Left cardiac atrium (tissue), 4 donors: ENCODE data around the gene DNAJC15. TPM values are rescaled to one million over a fixed set of nuclear protein-coding genes. Genes with fewer than 3 reads are reported as not detected.

Experiments
- ATAC-seq, 2 donors: fragments of 200-7000 bp; cut with Tn5 transposase; one replicate each; pipeline ENCODE4 v1.9.1; 2020; ENCODE audit warnings: mild to moderate bottlenecking in 2 of 2, moderate library complexity in 2 of 2
- DNase-seq: peaks from one replicate; pipeline ENCODE4 v3.0.0-alpha.2; 2020
- intact Hi-C, 2 donors: fragments of 100-400 bp; cut with DNase I; formaldehyde crosslinking; loops; one replicate each; pipeline versions ENCODE4 v1.14.1 to v1.15.1; 2022 to 2023
- total RNA-seq, 2 donors: library from RNA; stranded (reverse); fragmentation: NEBNext Ultra II Directional; extraction: Animal tissue kit (Norgen Biotek cat#: 25700); gene quantifications; one replicate each; pipeline ENCODE4 v1.2.1, GENCODE V29; 2021
- donor health status: DM: no; HTN: yes; CAD: no.
- donor health status: DM: no; HTN: yes; CAD: no; lungs with severe emphysema.
- donor health status: DM: yes; HTN: yes; CAD: no.
- donor health status: Dilated cardiomyopathy.

Gene DNAJC15
- total RNA-seq, 2 donors from 2014 or later = 21.8 to 24.4 TPM

DNA sequence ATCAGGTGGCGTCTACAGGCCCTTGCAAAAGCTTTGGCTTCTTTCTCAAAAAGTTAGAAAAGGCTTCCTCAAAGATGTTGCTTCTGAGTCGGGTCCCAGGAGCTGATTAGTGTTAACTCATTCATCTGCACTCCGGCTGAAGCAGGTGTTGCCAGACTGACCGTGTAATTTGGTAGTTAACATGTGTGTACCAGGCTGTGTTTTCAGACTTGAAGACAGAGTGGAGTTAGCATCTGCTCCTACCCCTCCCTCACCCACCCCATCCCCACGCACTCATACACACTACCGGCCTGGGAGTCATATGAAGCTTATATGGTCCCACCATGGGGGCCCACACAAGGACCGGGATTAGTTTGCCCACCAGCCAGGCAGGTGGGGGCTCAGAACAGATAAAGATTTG, 111.5 kb downstream of the DNAJC15 start:
- DNase-seq = no peak
- intact Hi-C loops = loop anchor here (5.0 to 10.0 kb wide), 4 partner anchors 160 to 540 kb away; no protein-coding TSS in a partner anchor
- no peak for ATAC-seq

- intact Hi-C loops = loop anchor here in 1 of 2 donors (10.0 kb wide), 2 partner anchors 161 to 541 kb away; no protein-coding TSS in a partner anchor
- ATAC-seq (no peak), DNase-seq (no peak)
Measured at GRCh38 chr13:43135516-43135915, 112.1 kb downstream of the DNAJC15 start.

GRCh38 chr13:43136920-43137575, 113.7 kb downstream of the DNAJC15 start:
- ATAC-seq (no peak), DNase-seq (no peak)
- intact Hi-C loops = loop anchor here in 1 of 2 donors (10.0 kb wide), 2 partner anchors 162 to 542 kb away; no protein-coding TSS in a partner anchor

DNA sequence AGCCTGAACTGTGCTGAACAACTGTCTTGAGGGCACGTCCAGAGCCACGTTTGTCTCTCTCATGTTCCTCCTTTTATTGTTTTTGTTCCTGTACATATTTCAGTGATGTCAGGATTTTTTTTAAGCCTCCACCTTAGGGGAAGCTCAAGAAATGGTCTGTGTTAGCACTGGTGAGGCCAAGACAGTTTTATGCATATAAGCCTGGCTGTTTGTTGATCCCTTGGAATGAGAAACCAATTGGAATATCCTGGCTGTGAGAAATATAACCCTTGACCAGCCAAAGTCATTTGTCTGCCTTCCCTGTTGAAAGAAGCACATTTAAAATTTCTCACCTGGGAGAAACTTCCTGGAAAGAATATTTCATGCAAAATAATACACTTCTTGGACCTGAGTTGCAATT, 115.8 kb downstream of the DNAJC15 start:
- DNase-seq = no peak
- intact Hi-C loops = loop anchor here in 1 of 2 donors (10.0 kb wide), 2 partner anchors 164 to 544 kb away; no protein-coding TSS in a partner anchor
- no peak for ATAC-seq

- no peak for ATAC-seq
- intact Hi-C loops = loop anchor here in 1 of 2 donors (10.0 kb wide), 2 partner anchors 165 to 545 kb away; no protein-coding TSS in a partner anchor
- DNase-seq = no peak
Measured at GRCh38 chr13:43139921-43140320, 116.5 kb downstream of the DNAJC15 start.

- DNase-seq (no peak), ATAC-seq (no peak)
Measured at GRCh38 chr13:43140985-43141384, 117.6 kb downstream of the DNAJC15 start.

DNA sequence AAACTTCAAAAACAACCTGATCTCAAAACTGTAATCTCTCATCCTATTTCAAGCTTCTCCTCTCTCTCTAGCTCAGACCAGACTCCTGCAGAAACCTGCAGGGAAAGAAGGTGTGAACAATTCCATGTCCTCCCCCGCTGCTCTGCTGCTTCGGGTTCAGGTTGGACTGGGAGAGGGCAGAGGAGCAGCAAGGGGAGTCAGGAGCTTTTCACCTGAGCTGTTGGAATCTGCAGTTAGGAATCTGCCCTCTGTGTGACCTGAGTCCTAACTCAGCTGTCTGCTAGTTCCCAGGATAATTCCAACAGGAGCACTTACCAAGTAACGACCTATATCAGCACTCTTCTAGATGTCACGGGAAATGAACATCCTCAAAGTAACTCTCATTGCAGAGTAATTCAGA, 118.3 kb downstream of the DNAJC15 start:
- DNase-seq (no peak), ATAC-seq (no peak)
- intact Hi-C loops = no loop called here

More at GRCh38 chr13:43140985-43141384, 117.6 kb downstream of the DNAJC15 start:
- intact Hi-C loops = no loop called here

GRCh38 chr13:43143591-43143990, 120.2 kb downstream of the DNAJC15 start:
- DNase-seq (no peak), ATAC-seq (no peak)
- intact Hi-C loops = no loop called here

- DNase-seq (no peak), ATAC-seq (no peak)
- intact Hi-C loops = no loop called here
Measured at GRCh38 chr13:43145534-43146196, 122.3 kb downstream of the DNAJC15 start.

- DNase-seq (no peak), ATAC-seq (no peak)
- intact Hi-C loops = no loop called here
Measured at GRCh38 chr13:43146400-43146799, 123.0 kb downstream of the DNAJC15 start.

GRCh38 chr13:43150369-43151207, 127.2 kb downstream of the DNAJC15 start:
- DNase-seq (no peak), ATAC-seq (no peak)
- intact Hi-C loops = no loop called here

GRCh38 chr13:43153436-43154090, 130.2 kb downstream of the DNAJC15 start:
- ATAC-seq (peak in 1 of 2 donors; percentile 40), DNase-seq (no peak)
- intact Hi-C loops = no loop called here

DNA sequence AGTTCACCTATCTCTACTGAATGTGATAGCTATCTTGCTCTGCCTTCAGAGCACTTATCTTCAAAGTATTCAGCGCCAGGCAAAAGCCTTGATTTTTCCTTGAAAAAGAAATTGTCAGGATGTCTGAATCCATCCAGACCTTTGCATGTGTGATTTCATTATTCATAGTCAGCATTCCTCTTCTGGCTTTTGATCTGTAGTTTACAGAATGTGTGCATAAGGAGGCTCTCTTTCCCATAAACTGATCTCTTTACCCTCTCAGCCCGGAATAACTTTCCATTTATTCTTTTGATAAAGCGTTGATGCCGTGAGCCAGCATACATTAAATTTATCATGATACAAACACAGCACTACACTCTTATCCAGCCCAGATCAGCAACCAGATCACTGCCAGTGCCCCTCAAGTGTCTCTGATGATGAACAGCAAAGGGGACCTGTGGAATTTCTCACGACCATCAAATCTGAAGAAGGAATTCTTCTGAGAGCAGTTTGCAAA, 130.8 kb downstream of the DNAJC15 start:
- DNase-seq (no peak), ATAC-seq (no peak)
- intact Hi-C loops = no loop called here

DNA sequence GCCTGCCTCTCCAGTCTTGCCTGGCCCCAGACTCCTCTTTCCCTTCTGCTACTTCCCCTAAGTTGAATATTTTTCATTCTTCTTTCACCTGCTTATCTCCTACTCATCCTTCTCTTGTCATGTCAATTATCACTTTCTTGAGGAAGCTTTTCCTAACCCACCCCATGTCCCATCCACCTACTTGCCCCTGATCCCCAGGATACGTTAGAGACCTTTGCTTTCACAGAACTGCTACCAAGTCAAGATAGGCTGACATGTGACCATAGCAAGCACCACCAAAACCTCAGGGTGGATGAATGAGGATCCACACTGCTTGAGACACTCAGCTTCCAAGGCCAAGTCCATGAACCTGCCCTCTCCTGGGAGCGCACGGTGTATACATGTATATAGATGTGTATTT, 131.5 kb downstream of the DNAJC15 start:
- ATAC-seq (no peak), DNase-seq (no peak)
- intact Hi-C loops = no loop called here

GRCh38 chr13:43156916-43157315, 133.5 kb downstream of the DNAJC15 start:
- intact Hi-C loops = no loop called here
- DNase-seq (no peak), ATAC-seq (no peak)

- ATAC-seq (peak; percentile 34 to 74), DNase-seq (no peak)
- intact Hi-C loops = no loop called here
Measured at GRCh38 chr13:43157796-43158195, 134.4 kb downstream of the DNAJC15 start.

DNA sequence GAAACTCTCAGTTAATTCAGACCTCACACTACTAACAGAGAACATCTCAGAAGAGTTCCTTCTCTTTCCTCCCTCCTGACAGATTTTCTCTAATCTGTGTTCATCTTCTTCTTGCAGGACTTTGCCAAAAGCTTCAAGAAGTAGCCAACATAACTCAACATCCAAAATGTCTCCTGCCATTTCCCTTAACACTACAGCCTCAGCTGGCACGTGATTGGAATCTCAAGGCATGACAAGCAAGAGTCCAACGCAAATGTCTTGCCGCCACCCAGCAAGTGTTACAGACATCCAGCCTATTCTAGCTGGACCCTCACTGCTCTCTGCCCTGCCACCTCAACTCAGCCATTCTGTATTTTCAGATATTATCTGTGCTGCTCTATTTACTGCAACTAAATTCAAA, 135.1 kb downstream of the DNAJC15 start:
- ATAC-seq = no peak
- DNase-seq = no peak
- intact Hi-C loops = no loop called here

GRCh38 chr13:43159026-43159461, 135.7 kb downstream of the DNAJC15 start:
- no peak for DNase-seq
- intact Hi-C loops = no loop called here
- ATAC-seq = no peak
